SK-N-MC (cell line): ENCODE measurements around the gene BCAP31.

ENCODE experiments used
- EZH2 ChIP-seq: fragments of 200-600 bp; sonication (generic); IDR thresholded peaks from one replicate; pipeline ENCODE4 v1.6.1; 2017; ENCODE audit warnings: antibody characterized with exemption
- FOXP2 ChIP-seq: optimal IDR thresholded peaks from 2 replicates; pipeline ENCODE3; 2011; ENCODE audit warnings: mild to moderate bottlenecking, moderate library complexity; ENCODE audit not compliant: insufficient read depth; ENCODE audit errors: extremely low read length, control extremely low read depth
- POLR2AphosphoS5 ChIP-seq: IDR thresholded peaks from 2 replicates; pipeline ENCODE4 v1.6.1; 2012; ENCODE audit warnings: mild to moderate bottlenecking, low read depth, low read length, borderline replicate concordance

DNA sequence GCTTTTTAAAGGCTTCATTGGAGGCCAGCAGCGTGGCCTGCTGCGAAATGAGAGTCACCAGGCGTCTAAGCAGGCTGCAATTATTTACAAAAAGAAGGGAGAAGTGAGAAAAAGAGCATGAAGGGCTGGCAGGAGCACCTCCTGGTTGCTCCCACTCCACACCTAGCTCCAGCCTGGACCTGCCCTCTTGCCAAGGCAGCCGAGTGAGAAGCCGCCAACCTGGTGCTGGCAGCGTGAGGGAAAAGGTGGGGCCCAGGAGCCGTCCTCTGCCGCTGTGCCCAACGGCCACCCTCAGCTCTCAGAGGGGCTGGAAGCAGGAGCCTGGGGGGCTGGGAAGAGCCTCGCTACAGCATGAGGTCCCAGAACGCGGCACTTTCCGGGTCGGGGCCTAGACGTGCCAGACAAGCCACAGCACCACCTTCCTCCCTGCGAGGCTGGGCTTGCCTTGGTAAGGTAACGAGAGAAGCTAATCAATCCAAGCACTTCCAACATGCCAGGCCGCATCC, 20.1 kb downstream of the BCAP31 start:
- no peak for TF ChIP-seq EZH2
- no peak for TF ChIP-seq POLR2AphosphoS5
- TF ChIP-seq FOXP2, result no peak
